GM18907 (cell line): ENCODE results near the gene TMEM212.
A peak's percentile ranks its signal among the peaks of the same experiment; 100 is the strongest.

Source experiments
- ATAC-seq: cut with Tn5 transposase; IDR thresholded peaks from one replicate; pipeline ENCODE4 v1.9.1; 2021; ENCODE audit warnings: mild to moderate bottlenecking, moderate library complexity; ENCODE audit not compliant: unreplicated experiment

Gene TMEM212

DNA sequence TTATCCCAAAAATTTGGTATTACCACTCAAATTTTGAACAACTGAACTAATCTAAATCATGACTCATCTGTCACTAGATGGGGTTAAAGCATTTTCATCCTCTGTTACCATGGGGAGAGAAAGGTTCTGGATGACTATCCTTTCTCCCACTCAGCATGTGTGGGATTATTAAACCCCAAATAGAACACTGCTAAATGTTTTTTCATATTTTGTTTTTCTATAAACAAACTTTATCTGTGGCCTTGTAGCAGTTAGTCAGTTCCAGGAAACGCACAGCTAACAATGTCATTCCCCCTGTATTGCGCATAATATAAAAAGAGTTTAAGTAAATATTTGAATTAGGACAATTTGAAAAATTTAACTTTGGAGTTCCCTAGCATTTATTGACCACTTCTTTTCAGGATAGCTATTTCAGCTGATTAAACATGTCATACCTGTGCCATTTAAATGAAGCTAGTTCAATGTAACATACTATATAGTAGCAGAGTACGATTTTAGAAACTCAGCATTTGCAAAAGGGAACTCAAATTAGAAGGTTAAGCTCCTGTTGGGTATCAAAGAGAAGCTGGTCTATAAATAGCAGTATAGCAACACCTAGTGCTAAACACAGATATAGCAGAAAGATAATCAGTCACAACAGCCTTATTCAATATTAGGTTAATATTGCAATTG is 9.2 kb upstream of the TMEM212 start:
- peak; percentile 57 for ATAC-seq

DNA sequence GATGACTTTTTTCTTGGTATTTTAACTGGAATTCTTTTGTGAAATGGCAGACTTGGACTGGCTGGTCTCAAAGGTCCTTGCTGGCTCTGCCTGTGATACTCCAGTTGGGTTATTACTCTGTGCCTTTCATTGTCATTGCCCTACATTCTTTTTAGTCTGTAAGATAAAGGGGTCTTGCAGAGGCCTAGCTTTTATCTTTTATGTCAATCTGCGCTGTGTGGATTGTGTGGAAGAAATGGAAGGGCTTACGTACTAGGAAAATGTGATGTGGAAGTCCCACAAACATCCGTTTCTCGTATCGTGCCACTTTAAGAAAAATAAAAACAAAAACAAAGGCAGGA is 8.7 kb upstream of the TMEM212 start:
- no peak for ATAC-seq

DNA sequence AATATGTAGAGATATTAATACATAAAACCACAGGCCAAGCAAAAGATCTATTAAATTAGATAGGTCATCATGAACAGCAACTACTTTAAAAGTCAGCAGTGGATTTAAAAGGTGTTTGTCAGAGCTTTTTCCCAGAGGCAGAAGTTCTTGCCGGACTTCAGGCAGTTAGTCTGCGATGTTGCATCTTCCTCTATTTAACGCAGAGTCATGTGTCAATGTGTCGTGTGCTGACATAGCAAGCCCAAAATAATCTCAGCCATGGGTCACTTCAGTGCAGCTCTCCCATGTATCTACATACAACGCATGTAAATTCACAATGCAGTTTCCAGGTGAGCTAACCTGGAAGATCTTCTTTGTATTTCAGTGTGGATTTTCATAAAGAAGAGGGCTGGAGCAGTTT is 8.0 kb upstream of the TMEM212 start:
- no peak for ATAC-seq

DNA sequence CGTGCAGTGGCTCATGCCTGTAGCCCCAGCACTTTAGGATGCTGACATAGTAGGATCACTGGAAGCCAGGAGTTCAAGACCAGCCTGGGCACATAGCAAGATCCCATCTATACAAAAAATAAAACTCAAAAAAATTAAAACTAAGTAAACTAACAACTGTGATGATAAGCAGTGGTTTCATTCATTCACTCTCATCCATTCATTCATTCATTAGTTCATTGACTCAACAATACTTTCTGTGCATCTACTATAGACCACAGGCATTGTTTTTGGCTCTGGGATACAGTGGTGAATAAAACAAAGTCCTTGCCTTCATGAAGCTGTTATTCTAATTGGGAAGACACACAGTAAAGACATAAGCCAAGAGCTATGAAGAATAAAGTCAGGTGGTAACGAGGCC is 7.5 kb upstream of the TMEM212 start:
- ATAC-seq, result no peak

DNA sequence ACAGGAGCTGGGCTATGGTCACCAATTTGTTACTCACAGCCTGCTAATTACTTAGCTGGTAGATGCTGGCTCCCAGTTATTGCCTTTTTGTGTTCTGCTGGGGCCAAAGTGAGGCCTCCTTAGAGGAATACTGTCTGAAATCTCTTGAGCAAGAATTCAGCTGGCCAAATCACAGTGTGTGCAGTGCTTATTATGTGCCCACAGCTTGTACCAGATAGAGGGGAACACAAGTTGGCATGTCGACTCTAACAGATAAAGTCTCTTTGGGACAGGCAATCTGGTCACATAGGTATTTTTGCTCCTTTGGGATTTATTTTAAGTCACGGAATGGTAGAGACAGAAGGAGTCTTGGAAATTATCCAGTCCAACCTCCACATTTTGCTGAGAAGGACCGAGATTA is 6.3 kb upstream of the TMEM212 start:
- ATAC-seq, result no peak

DNA sequence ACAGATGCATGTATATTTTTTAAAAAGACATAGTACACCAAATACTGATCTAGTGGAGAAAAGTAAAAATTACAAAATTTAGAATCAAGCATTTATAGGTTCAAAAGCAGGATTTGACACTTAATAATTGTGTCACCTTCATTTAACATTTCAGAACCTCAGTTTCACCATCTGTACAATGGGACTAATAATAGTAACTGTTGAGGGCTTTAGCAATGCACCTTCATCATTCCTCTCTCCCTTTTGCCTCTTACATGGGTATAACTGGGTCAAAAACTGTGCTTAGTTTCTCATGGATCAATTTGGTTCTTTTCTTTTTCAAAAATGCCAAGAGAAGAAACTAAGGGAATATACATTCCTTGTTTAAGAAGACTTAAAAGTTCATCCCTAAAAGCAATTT is 5.5 kb upstream of the TMEM212 start:
- ATAC-seq, result no peak

DNA sequence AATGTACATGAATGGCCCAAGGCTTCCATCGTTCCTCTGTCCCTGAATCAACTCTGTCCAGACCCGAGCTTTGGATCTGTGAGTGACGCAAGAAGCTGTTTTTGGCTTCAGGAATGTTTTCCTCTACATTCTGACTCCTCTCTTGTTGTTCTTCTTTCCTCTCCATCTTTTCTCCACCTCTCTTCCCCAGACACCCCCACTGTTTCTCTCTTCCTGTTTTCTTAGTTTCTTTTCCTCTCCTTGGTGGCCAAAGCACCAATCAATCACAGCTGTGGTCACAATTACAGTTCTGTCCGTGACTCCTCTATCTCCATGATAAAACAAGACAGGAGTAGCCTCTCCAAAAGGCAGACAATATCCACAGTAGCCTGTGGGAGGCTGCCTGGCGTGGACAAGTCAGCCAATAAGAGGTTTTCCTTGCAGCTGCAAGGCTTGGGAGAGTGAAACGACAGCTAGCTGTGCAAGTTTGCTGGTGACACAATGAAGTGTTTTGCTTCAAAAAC is 4.9 kb upstream of the TMEM212 start:
- ATAC-seq, result no peak

DNA sequence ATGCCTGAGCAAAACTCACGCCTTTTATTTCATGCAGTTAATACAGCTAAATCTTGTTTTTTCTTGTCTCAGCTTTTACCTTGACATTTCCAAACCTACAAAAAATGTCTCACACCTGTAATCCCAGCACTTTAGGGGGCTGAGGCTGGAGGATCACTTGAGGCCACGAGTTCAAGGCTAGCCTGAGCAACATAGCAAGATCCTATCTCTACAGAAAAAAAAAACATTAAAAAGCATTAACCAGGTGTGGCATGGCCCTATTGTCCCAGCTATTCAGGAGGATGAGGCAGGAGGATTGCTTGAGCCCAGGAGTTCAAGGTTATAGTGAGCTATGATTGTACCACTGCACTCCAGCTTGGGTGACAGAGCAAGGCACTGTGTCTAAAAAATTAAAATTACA is 3.9 kb upstream of the TMEM212 start:
- no peak for ATAC-seq

DNA sequence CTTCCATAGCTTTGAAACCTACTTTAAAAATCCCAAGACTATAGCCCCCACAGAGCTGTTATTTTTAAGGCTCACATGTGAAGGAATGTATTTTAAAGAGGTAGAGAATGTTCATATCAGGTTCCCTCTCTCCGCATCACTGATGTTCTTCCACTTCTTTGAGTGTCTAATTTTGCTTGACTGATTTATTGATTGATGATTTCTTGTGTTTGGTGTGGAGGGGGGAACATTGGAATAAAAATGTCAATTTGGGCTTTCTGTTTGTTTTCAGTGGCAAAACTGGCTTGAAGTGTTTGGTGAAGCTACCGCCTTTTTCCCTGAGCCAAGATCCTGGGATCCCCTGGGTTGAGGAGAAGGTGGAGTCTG is 2.7 kb upstream of the TMEM212 start:
- no peak for ATAC-seq

DNA sequence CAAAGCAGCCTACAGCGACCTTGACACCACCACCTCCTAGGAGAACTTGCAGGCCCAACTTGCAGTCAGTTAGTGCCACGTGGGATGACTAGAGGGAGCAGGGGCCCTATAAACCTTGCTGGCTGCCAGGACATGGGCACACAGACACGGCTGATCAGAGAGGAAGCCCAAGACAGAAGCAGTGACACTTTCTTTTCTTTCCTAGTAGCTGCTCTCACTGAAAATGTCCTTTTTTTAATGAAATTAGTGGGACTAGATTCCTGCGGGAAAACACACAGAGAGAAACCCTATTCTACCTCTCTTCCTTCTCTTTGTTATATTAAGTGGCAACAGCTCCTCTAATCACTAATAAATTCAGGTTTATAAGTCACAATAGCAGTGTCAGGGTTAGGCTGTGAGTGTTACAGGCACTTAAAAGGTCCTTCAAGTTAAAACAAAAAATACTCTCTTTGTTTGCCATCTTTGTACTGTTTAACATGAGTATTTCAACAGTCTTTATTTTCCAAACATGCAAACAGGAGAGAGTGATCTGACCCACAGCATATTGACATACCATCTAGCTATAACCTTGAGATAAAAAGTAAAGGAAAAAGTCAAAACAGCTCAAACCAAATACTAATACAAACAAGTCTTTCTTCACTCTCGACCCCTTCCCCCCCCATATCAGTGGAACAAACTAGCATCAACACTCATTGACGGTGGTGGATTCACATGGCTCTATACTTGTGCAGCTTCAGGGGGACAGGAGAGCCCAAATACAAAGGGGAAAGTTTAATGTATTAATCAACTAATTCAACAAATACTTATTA is 2.1 kb upstream of the TMEM212 start:
- no peak for ATAC-seq

DNA sequence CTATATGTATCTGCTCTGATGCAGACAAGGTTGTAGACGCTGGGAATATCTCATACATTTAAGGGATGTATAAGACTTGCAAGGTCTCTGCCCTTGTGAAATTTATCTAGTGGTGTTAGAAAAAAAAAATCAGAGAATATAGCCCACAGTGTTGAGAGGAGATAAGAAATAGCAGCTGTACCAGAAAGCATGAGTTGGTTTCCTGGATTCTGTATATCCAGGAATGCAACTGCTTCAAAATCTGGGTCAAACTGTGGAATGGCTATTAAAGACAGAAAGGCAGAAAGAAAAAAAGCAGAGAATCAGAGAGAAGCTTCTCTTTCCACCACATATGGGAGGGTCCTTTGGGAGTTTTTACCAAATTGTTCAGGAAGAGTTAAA is 1.5 kb upstream of the TMEM212 start:
- no peak for ATAC-seq

DNA sequence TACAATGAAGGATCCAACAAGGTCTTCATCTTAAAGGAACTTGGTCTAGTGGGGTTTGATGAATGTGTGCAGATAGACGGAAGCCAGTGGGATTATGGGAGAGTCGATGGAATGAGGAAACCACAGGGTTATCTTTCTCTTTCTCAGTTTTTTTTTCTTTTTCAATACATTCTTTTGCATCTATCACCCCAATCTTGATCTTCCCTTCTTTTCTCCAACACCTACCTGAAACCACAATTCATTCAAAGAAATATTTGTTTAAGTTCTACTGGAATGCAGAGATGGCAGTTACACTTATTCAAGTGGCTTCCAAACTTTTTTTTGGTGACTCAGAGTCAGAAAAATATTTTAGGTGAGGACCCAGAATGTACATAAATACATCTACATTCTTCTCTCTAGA is 1.7 kb downstream of the TMEM212 start:
- no peak for ATAC-seq

DNA sequence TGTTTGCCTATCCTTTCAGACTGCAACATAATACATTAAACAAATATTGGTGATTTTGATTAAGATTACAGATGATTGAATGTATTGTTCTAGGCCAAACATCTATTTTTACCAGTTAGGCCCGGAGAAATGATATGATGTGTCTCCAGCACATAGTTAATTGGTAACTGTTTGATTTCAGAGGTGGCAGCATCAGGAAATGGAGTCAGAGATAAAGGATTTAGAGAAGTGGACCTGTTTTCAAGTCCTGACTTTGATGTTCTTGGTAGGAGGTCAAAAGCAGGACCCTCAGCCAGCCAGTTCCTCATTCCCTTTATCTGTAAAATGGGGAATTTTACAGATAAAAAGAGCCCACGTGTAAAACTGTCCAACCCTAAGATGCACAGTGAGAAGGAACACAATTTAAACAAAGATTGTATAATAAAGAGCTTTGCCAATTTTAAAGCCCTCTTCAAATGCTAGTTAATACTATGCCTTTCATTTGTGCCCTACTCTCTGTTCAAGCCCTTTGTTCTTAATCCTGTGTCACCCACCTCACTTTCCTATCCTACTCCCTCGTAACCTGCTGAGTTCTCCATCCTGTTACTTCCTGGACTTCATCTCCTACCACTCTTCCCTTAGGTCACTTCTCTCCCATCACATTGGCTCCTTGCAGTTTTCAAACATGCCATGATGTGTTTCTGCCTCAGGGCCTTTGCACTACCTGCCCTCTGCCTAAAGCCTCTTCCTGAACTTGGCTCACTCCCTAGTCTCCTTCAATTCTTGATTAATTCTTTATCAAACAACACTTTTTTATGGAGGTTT is 2.5 kb downstream of the TMEM212 start:
- no peak for ATAC-seq

DNA sequence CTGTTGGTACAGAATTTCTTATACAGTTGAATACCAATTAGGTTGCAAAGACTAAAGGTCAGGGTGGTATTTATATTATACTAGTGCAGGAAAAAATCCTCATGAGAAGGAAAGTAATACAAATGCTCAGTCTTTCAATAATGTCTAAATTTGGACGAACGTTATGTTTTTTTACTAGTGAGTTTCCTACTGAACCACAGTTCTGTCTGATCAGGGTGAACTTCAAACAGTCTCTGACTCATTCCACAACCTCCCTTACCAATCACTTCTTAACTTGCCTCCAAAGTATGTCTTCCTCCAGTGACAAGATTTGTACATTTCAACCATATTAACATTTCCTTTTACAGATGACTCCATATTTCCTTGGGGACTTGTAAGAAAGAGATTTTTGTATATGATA is 3.4 kb downstream of the TMEM212 start:
- peak; percentile 98 for ATAC-seq

DNA sequence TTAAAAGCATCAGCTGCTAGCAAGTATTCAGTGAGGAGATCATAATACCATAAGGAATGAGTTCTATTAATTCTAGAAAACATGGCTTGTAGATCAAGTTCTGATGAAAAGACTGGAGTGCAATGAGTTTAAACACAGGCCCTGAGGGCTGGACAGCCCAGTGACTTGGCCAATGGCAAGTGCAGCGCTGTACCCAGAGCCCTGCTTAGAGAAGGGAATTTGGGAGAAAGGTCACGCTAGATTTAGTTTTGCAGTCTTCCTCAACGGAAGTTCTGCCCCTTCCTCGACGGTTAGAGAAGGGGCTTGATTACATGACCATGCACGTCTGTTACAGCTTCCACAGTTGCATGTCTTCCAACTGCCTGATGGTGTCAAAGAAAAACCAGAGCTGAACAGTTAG is 4.0 kb downstream of the TMEM212 start:
- no peak for ATAC-seq

DNA sequence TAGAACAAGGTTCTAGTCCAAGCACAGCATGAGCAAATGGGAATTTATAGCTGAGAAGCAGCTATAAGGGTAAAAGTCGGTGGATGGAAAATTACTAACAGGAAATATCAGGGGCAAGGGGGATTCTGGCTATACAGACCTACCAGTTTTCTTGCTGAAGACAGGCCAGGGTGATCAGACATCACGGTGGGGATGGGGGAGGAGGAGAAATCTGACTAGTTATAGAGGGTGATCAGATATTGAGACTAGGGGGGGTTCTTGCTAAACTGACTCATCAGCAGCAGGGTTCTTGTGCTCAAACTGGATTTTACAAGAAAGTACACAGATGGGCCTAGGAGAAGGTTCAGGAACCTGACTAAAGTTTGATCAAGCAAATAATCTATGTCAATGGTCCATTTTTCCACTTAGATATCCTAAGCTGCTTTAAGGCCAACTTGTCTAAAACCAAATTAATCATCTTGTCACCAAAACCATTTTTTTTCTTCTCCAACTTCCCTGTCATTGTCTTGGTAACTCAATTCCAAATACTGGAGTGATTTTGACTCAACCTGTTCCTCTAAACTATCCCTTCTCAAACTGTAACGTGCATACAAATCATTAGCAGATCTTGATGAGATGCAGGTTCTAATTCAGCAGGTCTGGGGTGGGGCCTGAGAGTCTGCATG is 4.6 kb downstream of the TMEM212 start:
- ATAC-seq, result no peak

DNA sequence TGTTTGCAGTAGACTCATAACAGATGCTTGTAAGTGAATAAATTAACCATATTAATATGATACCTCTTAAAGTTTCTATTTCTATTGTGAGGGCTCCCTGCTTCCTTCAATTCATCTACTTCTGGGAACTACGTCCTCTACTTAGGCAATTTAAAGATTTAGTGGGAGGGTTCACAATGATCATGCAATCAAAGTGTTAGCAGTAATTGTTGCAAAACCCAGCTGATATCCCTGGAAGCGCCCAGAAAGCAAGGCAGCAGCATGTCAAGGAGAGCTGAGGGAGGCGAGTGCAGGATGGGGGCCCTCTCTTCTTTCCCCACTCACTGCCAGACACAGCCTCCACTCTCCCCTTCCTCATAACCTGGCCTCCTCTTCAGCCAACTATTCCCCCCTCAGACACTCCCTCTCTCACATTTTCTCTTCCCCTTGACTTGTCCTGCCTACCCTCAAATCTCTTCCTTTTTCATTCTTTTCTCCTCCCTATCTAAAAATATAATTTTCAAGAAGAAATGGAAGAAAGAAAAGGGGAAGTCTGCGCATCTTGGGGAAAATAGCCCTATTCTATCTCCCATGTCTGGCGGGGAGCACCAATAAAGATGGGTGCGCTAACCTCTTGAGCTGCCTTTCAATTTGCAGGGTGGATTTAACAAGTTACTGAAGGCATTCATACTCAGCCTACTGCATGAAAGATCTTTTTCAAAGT is 6.6 kb downstream of the TMEM212 start:
- ATAC-seq, result no peak

DNA sequence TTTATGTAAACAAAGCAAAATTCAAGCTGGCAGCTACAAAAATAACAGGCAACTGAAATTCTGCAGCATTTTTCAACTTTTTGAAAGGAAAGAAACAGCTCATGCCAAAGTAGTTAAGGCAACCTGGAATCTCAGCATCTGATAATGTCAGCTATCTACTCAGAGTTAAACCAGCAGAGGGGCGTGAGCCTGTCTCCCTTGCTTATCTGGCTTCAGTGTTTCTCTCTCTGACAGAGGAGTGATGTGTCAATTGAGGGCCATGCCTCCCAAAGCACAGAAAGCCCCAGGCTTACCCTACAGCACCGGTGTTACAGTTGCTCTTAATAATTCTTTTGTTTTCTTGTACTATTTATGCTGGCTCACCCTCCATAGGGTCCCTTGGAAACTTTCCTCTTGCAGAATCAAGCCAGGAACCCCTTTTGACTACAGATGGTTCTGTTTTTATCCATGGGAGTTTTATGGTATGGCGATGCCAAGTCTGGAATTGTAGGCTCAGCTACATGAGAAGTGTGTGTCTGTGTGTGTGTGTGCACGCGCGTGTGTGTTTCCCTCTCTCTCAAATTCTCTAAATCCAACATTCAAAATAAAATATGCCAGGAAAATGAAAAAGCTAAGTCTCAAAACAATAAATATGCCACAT is 7.3 kb downstream of the TMEM212 start:
- no peak for ATAC-seq

DNA sequence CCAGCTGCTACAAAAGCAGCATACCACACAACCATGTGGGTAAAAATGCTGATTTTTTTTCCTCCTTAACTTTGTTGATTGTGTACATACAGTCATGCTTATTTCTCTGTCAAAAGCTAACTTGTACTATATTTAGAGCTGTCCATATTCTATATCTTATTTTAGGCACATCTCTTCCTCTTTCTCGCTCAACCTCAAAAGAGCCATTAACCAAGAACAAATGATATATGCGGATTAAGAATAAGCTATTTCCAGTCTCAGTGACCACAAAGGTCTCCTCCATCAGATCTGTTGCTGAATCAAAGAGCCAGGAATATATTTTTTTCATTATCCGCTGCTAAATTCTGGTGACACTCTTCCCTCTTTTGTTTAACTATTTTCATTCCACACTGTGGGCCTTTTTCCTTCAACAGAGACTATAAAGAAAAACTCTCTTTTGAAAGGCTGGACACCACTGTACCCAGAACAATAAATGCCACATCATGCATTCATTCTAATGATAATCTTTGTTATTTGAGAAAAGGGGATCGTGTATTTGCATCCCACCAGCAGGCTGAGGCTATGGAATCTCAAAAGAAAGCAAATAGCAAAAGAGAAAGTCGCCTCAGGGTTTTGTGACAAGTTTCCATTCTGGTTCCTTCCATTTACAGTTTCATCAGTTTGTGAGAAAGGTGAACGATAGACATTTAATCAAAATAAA is 8.0 kb downstream of the TMEM212 start:
- no peak for ATAC-seq

DNA sequence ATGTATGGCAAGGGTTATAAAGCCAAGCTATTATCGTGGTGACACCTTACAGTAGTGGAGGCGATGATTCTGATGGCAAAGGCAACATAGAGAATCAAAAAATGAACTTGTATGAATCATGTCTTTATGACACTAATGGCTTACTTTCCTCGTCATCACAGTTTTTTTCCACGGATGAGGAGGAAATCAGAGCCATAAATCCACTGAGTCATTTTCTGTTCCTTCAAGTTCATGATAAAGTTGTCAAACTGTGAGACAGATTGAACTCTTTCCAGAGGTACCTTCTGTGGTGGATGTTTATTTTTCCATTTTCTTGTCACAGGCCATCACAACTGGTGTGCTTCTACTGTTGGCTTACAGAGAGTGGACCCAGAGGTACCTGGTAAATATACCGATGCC is 8.5 kb downstream of the TMEM212 start:
- no peak for ATAC-seq
